ENCODE results near the gene ABCC1.
"Not testable (repeated sequence)": the region's sequence is repeated elsewhere in the genome, so short reads cannot be mapped to it uniquely, and the experiment has no call there.

ABCC1 gene

GRCh38 chr16:16185095-16185494 lies 235.7 kb downstream of the ABCC1 start:
- no peak for DNase-seq (ENCODE audit: low read depth in 2 of 2)

GRCh38 chr16:16186820-16187219 lies 237.4 kb downstream of the ABCC1 start:
- DNase-seq (ENCODE audit: low read depth in 2 of 2), result no peak

- no peak for DNase-seq (ENCODE audit: low read depth in 2 of 2)
These were observed 239.4 kb downstream of the ABCC1 start for GRCh38 chr16:16188827-16189226.

- no peak for DNase-seq (ENCODE audit: low read depth in 2 of 2)
These were observed 240.4 kb downstream of the ABCC1 start for GRCh38 chr16:16189842-16190241.

- no peak for DNase-seq (ENCODE audit: low read depth in 2 of 2)
These were observed 241.1 kb downstream of the ABCC1 start for GRCh38 chr16:16190546-16190945.

- not testable (repeated sequence) for DNase-seq (ENCODE audit: low read depth in 2 of 2)
These were observed 241.6 kb downstream of the ABCC1 start for GRCh38 chr16:16190966-16191365.

GRCh38 chr16:16191493-16192167 lies 242.2 kb downstream of the ABCC1 start:
- no peak for DNase-seq (ENCODE audit: low read depth in 2 of 2)
